Thyroid gland (tissue), 4 donors: Measurements from ENCODE around the gene SH3GLB1. TPM values are rescaled to one million over a fixed set of nuclear protein-coding genes. Genes with fewer than 3 reads are reported as not detected.

Source experiments
- DNase-seq, 2 donors: peaks; one replicate each; pipeline ENCODE4 v3.0.0-alpha.2; 2019
- H3K27ac ChIP-seq, 3 donors: fragments of 200-600 bp; sonication (generic); 1 replicate in 2 of 3; 2 replicates in 1 of 3; pipeline ENCODE4 v1.5.1; 2016 to 2019; ENCODE audit warnings: mild to moderate bottlenecking in 1 of 3, moderate library complexity in 1 of 3
- H3K27me3 ChIP-seq: fragments of 200-600 bp; sonication (generic); one replicate; pipeline ENCODE4 v1.5.1; 2019
- H3K36me3 ChIP-seq, 2 donors: fragments of 200-600 bp; sonication (generic); one replicate each; pipeline ENCODE4 v1.5.1; 2016 to 2019
- H3K4me1 ChIP-seq, 2 donors: fragments of 200-600 bp; sonication (generic); one replicate each; pipeline ENCODE4 v1.5.1; 2017 to 2019
- H3K4me3 ChIP-seq, 3 donors: fragments of 200-600 bp; sonication (generic); replicated peaks in 1 of 3; 1 replicate in 2 of 3; 2 replicates in 1 of 3; pipeline ENCODE4 v1.5.1; 2016; ENCODE audit warnings: mild to moderate bottlenecking in 1 of 3
- H3K9me3 ChIP-seq: fragments of 200-600 bp; sonication (generic); one replicate; pipeline ENCODE4 v1.5.1; 2017
- POLR2A ChIP-seq, 2 donors: fragments of 450-650 bp; IDR thresholded peaks; one replicate each; pipeline ENCODE4 v1.6.1; 2017; ENCODE audit warnings: antibody characterized with exemption in 2 of 2, mild to moderate bottlenecking in 2 of 2, moderate library complexity in 1 of 2
- WGBS, 2 donors: methylation state at CpG; one replicate each; pipeline ENCODE4 v1.1.5; 2017; 5-methylcytosine and 5-hydroxymethylcytosine counted together
- intact Hi-C: fragments of 100-400 bp; cut with DNase I; formaldehyde crosslinking; loops from one replicate; pipeline ENCODE4 v1.15.1; 2023
- total RNA-seq, 4 donors: library from RNA; depleted of rRNA; stranded (reverse); fragments of >200 nt; gene quantifications; one replicate each; pipeline ENCODE4 v1.2.3, GENCODE V29; 2016
- TF ChIP-seq, protein P1 (sequence below), 6 experiments: fragments of 200-600 bp in 3 of 6; fragments of 450-650 bp in 3 of 6; sonication (generic) in 3 of 6; IDR thresholded peaks; one replicate each; pipeline ENCODE4 v1.5.1; 2016 to 2019; ENCODE audit warnings: antibody characterized with exemption in 6 of 6, mild to moderate bottlenecking in 2 of 6, inconsistent platforms in 1 of 6, moderate library complexity in 1 of 6

Gene SH3GLB1
- total RNA-seq, 4 donors from 2014 or later: 45.1 to 75.6 (median 58.1) TPM

DNA sequence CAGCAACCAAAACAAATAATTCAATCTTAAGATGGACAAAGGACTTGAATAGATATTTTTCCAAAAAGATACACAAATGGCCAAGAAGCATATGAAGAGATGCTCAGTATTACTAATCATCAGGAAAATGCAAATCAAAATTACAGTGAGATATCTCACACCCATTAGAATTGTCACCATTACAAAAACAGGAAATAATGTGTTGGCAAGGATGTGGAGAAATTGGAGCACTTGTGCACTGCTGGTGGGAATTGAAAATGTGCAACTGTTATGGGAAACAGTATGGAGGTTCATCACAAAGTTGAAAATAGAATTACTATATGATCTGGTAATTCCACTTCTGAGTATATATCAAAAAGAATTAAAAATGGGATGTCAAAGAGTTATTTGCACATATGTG, 83.2 kb downstream of the SH3GLB1 start:
- no peaks in the 10 kb centered on the region for H3K36me3 ChIP-seq
- no peak for DNase-seq
- no peaks in the 10 kb centered on the region for H3K27me3 ChIP-seq
- no peaks in the 10 kb centered on the region for H3K9me3 ChIP-seq
- no peak overlapping the region for H3K4me3 ChIP-seq
- H3K27ac ChIP-seq: no peak overlapping the region
- TF ChIP-seq, protein P1, sequence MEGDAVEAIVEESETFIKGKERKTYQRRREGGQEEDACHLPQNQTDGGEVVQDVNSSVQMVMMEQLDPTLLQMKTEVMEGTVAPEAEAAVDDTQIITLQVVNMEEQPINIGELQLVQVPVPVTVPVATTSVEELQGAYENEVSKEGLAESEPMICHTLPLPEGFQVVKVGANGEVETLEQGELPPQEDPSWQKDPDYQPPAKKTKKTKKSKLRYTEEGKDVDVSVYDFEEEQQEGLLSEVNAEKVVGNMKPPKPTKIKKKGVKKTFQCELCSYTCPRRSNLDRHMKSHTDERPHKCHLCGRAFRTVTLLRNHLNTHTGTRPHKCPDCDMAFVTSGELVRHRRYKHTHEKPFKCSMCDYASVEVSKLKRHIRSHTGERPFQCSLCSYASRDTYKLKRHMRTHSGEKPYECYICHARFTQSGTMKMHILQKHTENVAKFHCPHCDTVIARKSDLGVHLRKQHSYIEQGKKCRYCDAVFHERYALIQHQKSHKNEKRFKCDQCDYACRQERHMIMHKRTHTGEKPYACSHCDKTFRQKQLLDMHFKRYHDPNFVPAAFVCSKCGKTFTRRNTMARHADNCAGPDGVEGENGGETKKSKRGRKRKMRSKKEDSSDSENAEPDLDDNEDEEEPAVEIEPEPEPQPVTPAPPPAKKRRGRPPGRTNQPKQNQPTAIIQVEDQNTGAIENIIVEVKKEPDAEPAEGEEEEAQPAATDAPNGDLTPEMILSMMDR (IDR thresholded peaks at IDR 0.05): no peak
- TF ChIP-seq POLR2A (IDR thresholded peaks at IDR 0.05): no peak
- H3K4me1 ChIP-seq: peaks cover 0 to 13% of the 10 kb centered on the region in 2 donors
- intact Hi-C loops: no loop called here

DNA sequence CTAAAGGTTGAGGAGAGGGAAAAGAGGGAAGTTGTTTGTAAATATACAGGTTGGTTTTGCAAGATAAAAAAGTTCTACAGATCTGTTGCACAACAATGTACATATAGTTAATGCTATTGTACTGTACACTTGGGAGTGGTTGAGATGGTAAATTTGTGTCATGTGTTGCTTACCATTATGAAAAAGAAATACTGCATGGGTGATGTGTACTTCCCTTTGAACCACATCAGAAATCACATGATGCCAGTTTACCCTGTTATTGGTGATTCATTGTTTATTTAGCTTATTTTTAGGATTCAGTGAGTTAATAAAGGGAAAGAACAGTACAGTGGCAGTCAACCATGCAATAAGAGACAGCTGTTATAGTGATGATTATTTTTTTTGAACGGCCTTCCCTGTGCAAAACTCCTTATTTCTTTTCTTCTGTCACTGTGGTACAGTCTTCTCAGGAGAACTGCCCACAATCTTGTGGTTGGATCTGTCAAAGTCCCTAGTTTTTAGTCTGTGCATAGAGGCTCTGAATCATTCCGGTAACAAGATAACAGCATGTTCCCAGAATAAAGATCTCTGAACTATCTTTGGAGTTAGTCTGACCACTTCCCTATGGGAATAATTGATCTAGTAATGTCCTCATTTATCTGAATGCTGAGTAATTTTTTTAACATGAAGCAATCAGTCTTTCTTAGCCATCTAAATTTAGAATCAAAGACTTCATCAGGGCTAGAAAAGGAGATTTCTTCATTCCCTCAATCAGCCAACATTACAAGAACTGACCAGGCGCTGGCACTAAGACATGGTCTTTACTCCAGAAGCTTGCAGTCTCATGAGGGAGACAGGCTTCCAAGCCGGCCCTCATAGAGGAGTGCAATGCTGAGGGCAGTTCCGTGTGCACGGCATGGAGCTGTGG, 84.2 kb downstream of the SH3GLB1 start:
- no peak for TF ChIP-seq POLR2A (IDR thresholded peaks at IDR 0.05)
- TF ChIP-seq, protein P1 (IDR thresholded peaks at IDR 0.05): no peak
- H3K27me3 ChIP-seq: no peaks in the 10 kb centered on the region
- H3K36me3 ChIP-seq: no peaks in the 10 kb centered on the region
- 70 to 74% methylated on average over 5 to 6 of the region's 6 CpGs for WGBS, 2 donors
- H3K27ac ChIP-seq: no peak overlapping the region
- H3K4me3 ChIP-seq: no peak overlapping the region
- H3K4me1 ChIP-seq: peaks cover 0 to 22% of the 10 kb centered on the region in 2 donors
- DNase-seq: peak; percentile 2 to 17
- intact Hi-C loops: no loop called here
- H3K9me3 ChIP-seq: no peaks in the 10 kb centered on the region

DNA sequence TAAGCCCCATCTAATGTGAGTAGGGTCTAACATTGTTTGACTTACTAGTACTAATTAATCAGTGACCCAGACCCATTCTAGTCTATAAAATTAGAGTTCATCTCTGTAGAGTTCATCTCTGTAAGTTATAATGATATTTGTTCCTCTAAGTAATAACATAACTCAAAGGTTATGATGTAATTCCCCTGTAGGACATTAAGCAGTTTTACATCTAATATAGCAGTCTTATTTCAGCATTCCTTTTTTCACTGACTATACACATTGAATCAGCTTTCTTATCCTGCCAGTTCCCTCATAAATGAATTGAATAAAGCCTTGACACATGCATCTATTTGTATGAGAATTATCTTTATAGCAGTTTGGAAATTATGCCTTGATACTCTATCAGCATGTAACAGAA, 90.9 kb downstream of the SH3GLB1 start:
- H3K36me3 ChIP-seq: no peaks in the 10 kb centered on the region
- H3K4me3 ChIP-seq: no peak overlapping the region
- no peak for DNase-seq
- no peaks in the 10 kb centered on the region for H3K9me3 ChIP-seq
- no peaks in the 10 kb centered on the region for H3K27me3 ChIP-seq
- H3K4me1 ChIP-seq: peaks cover 0 to 14% of the 10 kb centered on the region in 2 donors
- intact Hi-C loops: no loop called here
- TF ChIP-seq, protein P1 (IDR thresholded peaks at IDR 0.05): no peak
- no peak for TF ChIP-seq POLR2A (IDR thresholded peaks at IDR 0.05)
- no peak overlapping the region for H3K27ac ChIP-seq

Other genes with a start within 250 kb of the SH3GLB1 start
- not detected for gene CLCA1, start 235.6 kb upstream of the SH3GLB1 start, total RNA-seq
- gene CLCA4, start 157.5 kb upstream of the SH3GLB1 start, total RNA-seq: not detected
- gene SELENOF, start 209.6 kb downstream of the SH3GLB1 start, total RNA-seq: 100 to 1,000 TPM; 232 to 299 (median 288) TPM
- 10 to 100 TPM; 13.2 to 19.6 (median 16.7) TPM for gene HS2ST1, start 210.1 kb downstream of the SH3GLB1 start, total RNA-seq